SK-N-SH (cell line): ENCODE data around the gene DENND1A. TPM values are rescaled to one million over a fixed set of nuclear protein-coding genes. Genes with fewer than 3 reads are reported as not detected.

ENCODE experiments used
- CTCF ChIA-PET: fragments of 300-600, 350-600 bp; formaldehyde crosslinking; extraction: SDS; loops from one replicate; lab custom pipeline; 2021; lab: Yijun Ruan, JAX
- POLR2A ChIA-PET: fragments of 350-600 bp; sonication (Branson Sonifier 250); formaldehyde crosslinking; extraction: SDS; loops from one replicate; lab custom pipeline; 2020; ENCODE audit warnings: antibody characterized with exemption, inconsistent platforms; lab: Yijun Ruan, JAX
- DNase-seq: peaks from one replicate; pipeline ENCODE4 v3.0.0; 2012
- H2AFZ ChIP-seq: fragments of 200-600 bp; sonication (generic); 2 replicates; pipeline ENCODE4 v1.8.1; 2016; ENCODE audit warnings: antibody characterized with exemption, mild to moderate bottlenecking, low read depth
- H3F3A ChIP-seq: fragments of 200-600 bp; sonication (generic); replicated peaks from 2 replicates; pipeline ENCODE3; 2016; ENCODE audit warnings: antibody characterized with exemption, mild to moderate bottlenecking; ENCODE audit not compliant: insufficient read depth
- H3K27ac ChIP-seq, 2 experiments: fragments of 200-500 bp in 1 of 2; fragments of 200-600 bp in 1 of 2; sonication (Bioruptor generic) in 1 of 2; sonication (generic), shearing (Covaris generic) in 1 of 2; 2 replicates each; pipeline versions ENCODE4 v1.5.1 to v1.6.1; 2014 to 2016; ENCODE audit warnings: low read depth in 2 of 2, inconsistent platforms in 1 of 2, low read length in 1 of 2, mild to moderate bottlenecking in 1 of 2, mixed read lengths in 1 of 2
- H3K27me3 ChIP-seq: fragments of 200-600 bp; sonication (generic), shearing (Covaris generic); 2 replicates; pipeline ENCODE4 v1.6.1; 2016; ENCODE audit warnings: mixed run types; ENCODE audit not compliant: insufficient read depth
- H3K36me3 ChIP-seq, 2 experiments: fragments of 200-500 bp in 1 of 2; fragments of 200-600 bp in 1 of 2; sonication (Bioruptor generic) in 1 of 2; sonication (generic) in 1 of 2; replicated peaks in 1 of 2; 2 replicates each; pipeline versions ENCODE3 to v1.5.1; 2014 to 2016; ENCODE audit warnings: low read length in 1 of 2, mild to moderate bottlenecking in 1 of 2; ENCODE audit not compliant: insufficient read depth in 2 of 2, control insufficient read depth in 1 of 2
- H3K4me1 ChIP-seq, 2 experiments: fragments of 200-500 bp in 1 of 2; fragments of 200-600 bp in 1 of 2; sonication (Bioruptor generic) in 1 of 2; sonication (generic), shearing (Covaris generic) in 1 of 2; 2 replicates each; pipeline versions ENCODE4 v1.5.1 to v1.6.1; 2014 to 2016; ENCODE audit warnings: low read depth in 1 of 2, low read length in 1 of 2, mixed run types in 1 of 2; ENCODE audit not compliant: insufficient read depth in 2 of 2, control insufficient read depth in 1 of 2
- H3K4me2 ChIP-seq: fragments of 200-600 bp; sonication (generic), shearing (Covaris generic); 2 replicates; pipeline ENCODE4 v1.6.1; 2017; ENCODE audit warnings: mixed run types
- H3K4me3 ChIP-seq, 2 experiments: fragments of 200-500 bp in 1 of 2; fragments of 200-600 bp in 1 of 2; sonication (Bioruptor generic) in 1 of 2; sonication (generic), shearing (Covaris generic) in 1 of 2; 2 replicates each; pipeline versions ENCODE4 v1.5.1 to v1.8.1; 2014 to 2016; ENCODE audit warnings: low read depth in 2 of 2, inconsistent platforms in 1 of 2, low read length in 1 of 2, mild to moderate bottlenecking in 1 of 2, mixed read lengths in 1 of 2, moderate library complexity in 1 of 2
- H3K79me2 ChIP-seq: fragments of 200-600 bp; sonication (generic); 2 replicates; pipeline ENCODE4 v1.8.1; 2017; ENCODE audit warnings: mild to moderate bottlenecking; ENCODE audit not compliant: insufficient read depth
- H3K9ac ChIP-seq: fragments of 200-600 bp; sonication (generic); 2 replicates; pipeline ENCODE4 v1.6.1; 2017; ENCODE audit warnings: mixed run types
- H3K9me2 ChIP-seq: fragments of 200-600 bp; sonication (generic); 2 replicates; pipeline ENCODE4 v1.6.1; 2017; ENCODE audit warnings: mixed run types
- H3K9me3 ChIP-seq: fragments of 200-600 bp; sonication (generic); 2 replicates; pipeline ENCODE4 v1.6.1; 2017; ENCODE audit warnings: mixed run types, mild to moderate bottlenecking, moderate library complexity
- H4K20me1 ChIP-seq: fragments of 200-600 bp; sonication (generic); 2 replicates; pipeline ENCODE4 v1.6.1; 2017; ENCODE audit warnings: mild to moderate bottlenecking, mixed run types; ENCODE audit not compliant: insufficient read depth
- CHD2 ChIP-seq: fragments of 150-350 bp; IDR thresholded peaks from 2 replicates; pipeline ENCODE4 v1.6.1; 2018; ENCODE audit warnings: low read length; ENCODE audit not compliant: partially characterized antibody
- ELF1 ChIP-seq: IDR thresholded peaks from 2 replicates; pipeline ENCODE4 v1.4.0; 2012
- FOXJ3 ChIP-seq: sonication (generic); formaldehyde crosslinking; IDR thresholded peaks from 2 replicates; pipeline ENCODE4 v1.5.1; 2020; ENCODE audit warnings: mild to moderate bottlenecking, missing genetic modification reagents
- GATA2 ChIP-seq: sonication (generic); formaldehyde crosslinking; IDR thresholded peaks from 2 replicates; pipeline ENCODE4 v1.5.0; 2020; ENCODE audit warnings: mild to moderate bottlenecking, missing genetic modification reagents
- JUND ChIP-seq: IDR thresholded peaks from 2 replicates; pipeline ENCODE4 v1.4.0; 2012
- NFIC ChIP-seq: IDR thresholded peaks from 2 replicates; pipeline ENCODE4 v1.4.0; 2012; ENCODE audit warnings: borderline replicate concordance
- RCOR1 ChIP-seq: fragments of 150-350 bp; IDR thresholded peaks from 2 replicates; pipeline ENCODE4 v1.6.1; 2017; ENCODE audit warnings: antibody characterized with exemption, low read length
- RXRA ChIP-seq: IDR thresholded peaks from 2 replicates; pipeline ENCODE4 v1.4.0; 2012; ENCODE audit warnings: low read depth, mild to moderate bottlenecking, borderline replicate concordance
- TCF12 ChIP-seq: IDR thresholded peaks from 2 replicates; pipeline ENCODE4 v1.4.0; 2012
- USF2 ChIP-seq: fragments of 150-350 bp; IDR thresholded peaks from 2 replicates; pipeline ENCODE4 v1.6.1; 2017; ENCODE audit warnings: antibody characterized with exemption, low read length, low read depth, borderline replicate concordance
- WGBS: methylation state at CpG from one replicate; pipeline ENCODE4 v1.1.6; 2017; ENCODE audit warnings: low lambda C conversion rate; 5-methylcytosine and 5-hydroxymethylcytosine counted together
- polyA plus RNA-seq, 3 experiments: library from polyadenylated mRNA; depleted of rRNA; stranded (reverse); fragments of >200 nt; gene quantifications; 2 replicates each; pipeline ENCODE4 v1.2.3, GENCODE V29; 2012

DENND1A gene
- polyA plus RNA-seq, 1 of the 3 experiments (the other 2 are of a cell fraction), result 25.4 TPM

- H3K4me3 ChIP-seq, result no peak overlapping the region
- POLR2A ChIA-PET, result no interaction called here
- peaks cover 3% of the 10 kb centered on the region for H3F3A ChIP-seq
- no peaks in the 10 kb centered on the region for H3K27me3 ChIP-seq
- no peak for DNase-seq
- no peak for TF ChIP-seq ELF1
- no peak for TF ChIP-seq USF2
- no peak for TF ChIP-seq CHD2
- TF ChIP-seq JUND, result no peak
- TF ChIP-seq, all 33 proteins: peak for 0
- CTCF ChIA-PET, result interaction anchor here (1.0 to 1.3 kb wide), 3 partner anchors 10 to 27 kb away, joined by 3 to 4 read pairs (median 3); no protein-coding TSS in a partner anchor
- Histone ChIP-seq H3K79me2 (no peaks in the 10 kb centered on the region), H3K9me2 (no peaks in the 10 kb centered on the region), H3K9me3 (no peaks in the 10 kb centered on the region), H3K27ac (no peak overlapping the region), H3K4me1 (peaks cover 0 to 9% of the 10 kb centered on the region in 2 experiments; a peak in 2 of 4 replicates), H3K9ac (no peak overlapping the region), H3K36me3 (no peaks in the 10 kb centered on the region), H4K20me1 (no peaks in the 10 kb centered on the region), H2AFZ (no peak overlapping the region), H3K4me2 (no peak overlapping the region)
- WGBS, result 95% methylated on average over 9 of the region's 9 CpGs
Observed at GRCh38 chr9:123643518-123643917, 286.4 kb downstream of the DENND1A start.

DNA sequence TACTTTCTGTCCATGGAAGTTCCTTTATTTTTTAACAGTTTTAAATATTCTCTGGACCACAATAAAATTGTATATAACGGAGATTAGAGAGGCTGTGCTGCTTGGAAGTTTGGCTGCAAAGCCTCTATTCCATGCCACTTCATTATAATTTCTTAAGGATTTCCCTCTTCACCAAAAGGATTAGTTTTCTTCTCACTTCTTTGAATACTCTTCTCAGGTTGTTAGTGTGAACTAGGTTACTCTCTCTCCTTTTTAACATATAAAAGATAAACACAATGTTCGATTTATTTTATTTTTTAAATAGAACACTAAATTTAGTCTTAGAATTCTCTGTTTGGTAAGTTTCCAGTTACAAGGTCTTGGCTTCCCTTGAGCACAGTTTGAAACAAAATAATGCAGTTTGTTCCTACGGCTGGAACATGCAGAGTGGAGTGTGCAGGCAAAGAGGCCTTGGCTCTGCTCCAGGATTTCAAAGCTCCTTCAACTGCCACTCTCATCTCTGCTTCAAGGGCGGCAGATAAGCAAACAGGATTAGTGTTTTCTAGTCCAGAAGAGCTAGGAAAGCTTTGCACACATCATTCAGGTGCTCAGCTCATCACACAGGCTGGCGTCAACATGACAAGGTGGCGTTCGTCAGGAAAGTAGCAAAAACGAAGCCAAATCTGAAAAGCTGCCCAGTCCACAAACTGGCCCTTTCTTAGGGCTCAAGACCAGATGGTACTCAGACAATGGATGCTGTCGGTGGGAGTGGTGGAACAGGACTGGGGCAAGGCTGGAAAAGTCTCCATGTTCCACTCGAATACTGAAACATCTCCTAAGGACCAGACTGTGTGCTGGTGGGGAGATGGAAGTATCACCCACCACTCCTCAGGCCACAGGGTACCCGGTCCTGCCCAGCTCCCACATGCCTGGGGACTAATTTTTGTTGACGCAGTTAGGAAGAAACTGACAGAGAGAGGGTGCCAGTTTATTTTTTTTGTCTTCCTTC is 287.3 kb downstream of the DENND1A start:
- 76% methylated on average over 12 of the region's 12 CpGs for WGBS
- Histone ChIP-seq H3K27ac (peak overlapping the region in 1 of 2 experiments; percentile 19; a peak in 2 of 4 replicates), H3K4me1 (peaks cover 0 to 9% of the 10 kb centered on the region in 2 experiments; a peak in 2 of 4 replicates), H2AFZ (no peak overlapping the region), H3K9me2 (no peaks in the 10 kb centered on the region), H3F3A (peaks cover 3% of the 10 kb centered on the region), H4K20me1 (no peaks in the 10 kb centered on the region), H3K9me3 (no peaks in the 10 kb centered on the region), H3K79me2 (no peaks in the 10 kb centered on the region), H3K36me3 (no peaks in the 10 kb centered on the region), H3K4me3 (no peak overlapping the region), H3K9ac (no peak overlapping the region), H3K4me2 (no peak overlapping the region), H3K27me3 (no peaks in the 10 kb centered on the region)
- no peak for TF ChIP-seq TCF12
- peak; percentile 68; the same call in 1 of the 2 replicates for TF ChIP-seq FOXJ3 (CRISPR knock-in tag)
- 0 out of 2 replicates have a peak, but pooled peaks have one; percentile 17 for TF ChIP-seq NFIC
- peak; percentile 46 for TF ChIP-seq RCOR1
- no peak for TF ChIP-seq RXRA
- peak; percentile 43 for TF ChIP-seq CHD2
- peak; percentile 73 for TF ChIP-seq GATA2 (CRISPR knock-in tag)
- CTCF ChIA-PET, result interaction anchor here (1.0 to 1.3 kb wide), 3 partner anchors 9 to 27 kb away, joined by 3 to 4 read pairs (median 3); no protein-coding TSS in a partner anchor
- POLR2A ChIA-PET, result no interaction called here
- DNase-seq, result peak; percentile 59
